Brain pericyte (primary cell): ENCODE results near the gene NLRP6.
"Not testable (repeated sequence)": the region's sequence is repeated elsewhere in the genome, so short reads cannot be mapped to it uniquely, and the experiment has no call there.

Experiments
- DNase-seq: peaks from one replicate; pipeline ENCODE4 v3.0.0-alpha.2; 2012; ENCODE audit warnings: low read depth, low spot score

The NLRP6 gene

DNA sequence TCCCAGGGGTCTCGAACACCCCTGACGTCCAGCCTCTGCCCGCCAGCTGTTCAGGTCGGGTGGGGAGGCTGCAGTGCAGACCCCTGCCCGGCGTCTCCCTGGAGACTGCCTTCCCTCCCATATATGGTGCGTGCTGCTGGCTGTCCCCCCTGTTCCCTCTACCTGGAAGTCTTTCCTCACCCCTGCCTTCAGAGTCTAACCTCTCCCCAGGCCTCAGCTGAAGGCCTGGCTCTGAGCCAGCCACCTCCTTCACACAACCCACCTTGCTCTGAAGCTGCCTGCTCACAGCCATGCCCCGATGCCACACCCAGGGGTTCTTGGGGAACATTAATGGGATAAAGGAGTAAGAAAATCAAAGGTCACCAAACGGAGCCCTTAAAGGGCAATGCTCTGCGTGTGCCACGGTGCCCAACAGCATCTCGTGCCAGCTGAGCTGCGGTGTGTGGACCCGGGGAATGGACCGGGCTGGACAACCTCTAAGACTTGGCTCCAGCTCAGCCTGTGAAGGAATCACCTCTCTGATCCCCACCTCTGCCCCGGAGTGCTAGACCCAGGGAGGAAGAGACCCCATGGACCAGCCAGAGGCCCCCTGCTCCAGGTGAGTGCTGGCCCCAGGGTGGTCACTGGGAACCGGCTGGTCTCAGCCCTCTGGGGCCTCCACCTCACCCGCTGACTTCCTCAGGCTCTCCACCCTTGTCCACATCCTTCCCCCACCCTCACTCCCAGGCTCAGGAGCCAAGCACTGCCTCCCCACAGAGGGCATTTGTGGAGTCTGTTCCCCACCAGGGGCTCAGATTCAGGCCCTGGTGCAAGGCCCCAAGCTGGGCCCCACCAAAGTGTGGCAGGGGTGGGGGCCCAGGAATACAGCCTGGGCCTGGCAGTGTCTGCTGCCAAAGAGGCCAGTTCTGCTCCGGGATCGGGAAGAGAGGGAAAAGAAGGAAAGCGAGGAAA lies at the start of gene NLRP6:
TSS of gene NLRP6 (plus strand) at position 407 of the 951 bp plus-strand sequence. CDS start at position 570, 163 bp downstream.
- DNase-seq, result no peak

DNA sequence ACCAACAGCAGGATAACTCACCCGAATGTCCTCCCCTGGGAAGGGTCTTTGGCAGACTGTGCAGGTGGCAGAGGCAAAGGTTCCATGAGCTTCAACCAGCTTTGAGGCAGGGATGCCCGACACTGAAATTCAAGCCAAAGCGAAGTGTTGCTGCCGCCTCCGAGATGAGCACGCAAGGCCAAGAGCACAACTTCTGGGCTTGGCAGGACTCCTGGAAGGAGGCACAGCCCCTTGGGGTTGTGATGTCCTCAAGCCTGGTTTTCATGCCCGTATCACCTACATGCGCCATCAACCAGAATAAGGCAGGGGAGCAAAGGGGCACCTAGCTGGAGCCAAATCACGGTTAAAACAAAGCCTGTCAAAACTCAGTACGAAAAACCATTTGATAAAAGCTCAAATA lies 47.8 kb upstream of the NLRP6 start:
- DNase-seq, result no peak

- no peak for DNase-seq
Measured at GRCh38 chr11:232783-233565, 45.2 kb upstream of the NLRP6 start.

- no peak for DNase-seq
Measured at GRCh38 chr11:235180-235579, 43.0 kb upstream of the NLRP6 start.

DNA sequence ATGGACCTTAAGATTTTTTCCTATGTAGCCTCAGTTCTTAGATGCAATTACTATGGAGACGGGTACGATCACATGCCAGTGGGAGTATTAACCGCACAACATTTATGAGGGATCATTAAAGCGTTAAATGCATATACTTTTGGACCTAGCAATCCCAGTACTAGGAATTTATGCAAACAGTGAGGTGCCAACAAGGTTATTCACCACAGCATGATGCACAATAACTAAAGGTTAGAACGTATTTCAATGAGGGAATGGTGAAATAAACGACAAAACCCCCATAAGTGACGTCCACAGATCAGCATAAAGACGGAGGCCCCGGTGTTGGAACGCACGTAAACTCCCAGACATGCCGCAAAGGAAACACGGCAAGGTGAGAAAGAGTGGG lies 42.6 kb upstream of the NLRP6 start:
- DNase-seq, result no peak

DNA sequence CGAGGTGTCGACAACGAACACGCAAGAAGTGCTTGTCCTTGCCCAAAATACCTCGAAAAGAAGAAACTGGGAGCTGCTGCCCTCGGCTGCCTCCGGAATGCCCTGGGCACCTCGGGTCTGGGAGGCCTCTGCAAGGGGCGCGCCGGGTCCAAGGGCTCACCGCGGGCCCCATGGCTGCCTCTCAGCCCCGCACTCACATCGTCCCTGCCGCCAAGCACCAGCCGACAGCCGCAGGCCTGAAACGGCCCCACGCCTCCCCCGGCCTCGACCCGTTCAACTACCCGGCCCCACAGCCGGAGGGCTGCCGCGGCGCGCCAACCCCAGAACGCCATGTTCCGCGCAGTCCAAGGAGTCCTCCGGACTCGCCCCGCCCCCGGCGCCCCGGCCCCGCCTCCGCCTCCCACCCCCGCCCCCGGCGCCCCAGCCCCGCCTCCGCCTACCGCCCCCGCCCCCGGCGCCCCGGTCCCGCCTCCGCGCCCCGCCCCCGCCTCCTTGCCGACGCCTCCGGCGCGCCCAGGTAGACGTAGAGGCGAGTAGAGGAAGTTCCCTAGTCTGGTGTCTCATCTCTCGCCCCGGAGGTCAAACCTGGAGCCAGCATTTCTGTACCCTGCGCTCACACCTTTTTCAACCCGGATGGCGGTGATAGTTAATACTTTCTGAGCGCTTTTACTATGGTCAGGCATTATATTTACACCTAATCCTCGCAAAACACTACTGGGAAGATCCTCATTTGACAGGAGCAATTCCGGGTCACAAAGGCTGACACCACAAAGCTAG lies 42.0 kb upstream of the NLRP6 start, which contains the start of gene SIRT3:
TSS of gene SIRT3 (minus strand) at position 346 of the 777 bp plus-strand sequence. CDS start at position 332, 14 bp downstream.
- DNase-seq, result no peak

- DNase-seq, result peak; percentile 64
Measured at GRCh38 chr11:236774-237767, 41.1 kb upstream of the NLRP6 start, which contains the start of gene PSMD13. Gene PSMD13, plus strand, starts transcription at chr11:236976. Its CDS starts 74 bp downstream, at chr11:237050.

DNA sequence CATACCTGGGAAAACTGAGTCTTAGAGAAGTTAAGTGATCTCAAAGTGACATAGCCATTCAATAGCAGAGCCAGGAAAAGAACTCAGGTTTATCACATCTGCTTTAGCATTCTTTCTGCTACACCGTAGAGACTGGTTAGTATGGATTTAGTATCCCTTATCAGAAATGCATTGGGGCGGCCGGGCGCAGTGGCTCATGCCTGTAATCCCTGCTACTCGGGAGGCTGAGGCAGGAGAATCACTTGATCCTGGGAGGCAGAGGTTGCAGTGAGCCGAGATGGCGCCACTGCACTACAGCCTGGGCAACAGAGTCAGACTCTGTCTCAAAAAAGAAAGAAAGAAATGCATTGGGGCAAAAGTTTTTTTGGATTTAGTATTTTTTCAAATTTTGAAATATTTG lies 39.9 kb upstream of the NLRP6 start:
- DNase-seq, result not testable (repeated sequence)

GRCh38 chr11:240315-240714 lies 37.9 kb upstream of the NLRP6 start:
- no peak for DNase-seq

DNA sequence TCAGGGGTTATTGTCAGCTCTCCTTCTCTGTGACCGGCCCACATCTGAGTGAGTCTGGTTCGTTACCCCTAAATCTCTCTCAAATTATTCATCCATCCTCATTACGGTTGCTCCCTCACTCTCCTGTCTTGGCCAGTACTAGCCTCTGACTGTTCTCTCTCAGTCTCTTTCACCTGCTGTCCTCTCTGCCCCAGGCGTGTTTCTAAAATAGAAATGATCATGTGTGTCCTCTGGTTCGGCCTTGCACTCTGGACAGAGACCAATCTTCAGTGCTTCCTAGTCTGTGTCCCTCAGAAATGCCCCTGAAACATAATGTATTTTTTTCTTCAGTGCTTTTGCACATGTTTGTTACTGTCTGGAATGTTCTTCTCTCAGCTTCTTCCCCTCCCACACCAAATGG lies 36.6 kb upstream of the NLRP6 start:
- no peak for DNase-seq

- no peak for DNase-seq
Measured at GRCh38 chr11:244376-244775, 33.8 kb upstream of the NLRP6 start.

DNA sequence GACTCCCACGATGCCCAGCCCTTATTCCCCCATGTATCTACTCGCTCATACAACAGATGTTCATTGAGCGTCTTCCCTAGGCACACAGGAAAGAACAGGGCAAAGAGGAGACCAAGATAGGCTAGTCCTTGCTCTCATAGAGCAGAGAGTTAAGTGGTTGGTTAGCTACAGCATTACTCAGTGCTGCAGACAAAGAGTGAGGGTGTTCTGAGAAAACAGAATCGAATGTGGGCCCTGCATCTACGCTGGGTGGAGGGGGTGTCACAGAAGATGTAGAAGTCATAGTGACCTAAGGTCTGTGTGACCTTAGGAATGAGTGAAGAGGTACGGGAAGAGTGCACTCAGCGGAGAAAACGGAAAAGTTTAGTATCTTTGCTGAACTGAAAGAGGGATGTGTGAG lies 29.1 kb upstream of the NLRP6 start:
- DNase-seq, result no peak

- DNase-seq, result no peak
Measured at GRCh38 chr11:250274-250673, 27.9 kb upstream of the NLRP6 start.

- DNase-seq, result no peak
Measured at GRCh38 chr11:250740-251299, 27.4 kb upstream of the NLRP6 start.

GRCh38 chr11:251550-251949 lies 26.7 kb upstream of the NLRP6 start:
- no peak for DNase-seq

GRCh38 chr11:252666-253065 lies 25.5 kb upstream of the NLRP6 start:
- no peak for DNase-seq

DNA sequence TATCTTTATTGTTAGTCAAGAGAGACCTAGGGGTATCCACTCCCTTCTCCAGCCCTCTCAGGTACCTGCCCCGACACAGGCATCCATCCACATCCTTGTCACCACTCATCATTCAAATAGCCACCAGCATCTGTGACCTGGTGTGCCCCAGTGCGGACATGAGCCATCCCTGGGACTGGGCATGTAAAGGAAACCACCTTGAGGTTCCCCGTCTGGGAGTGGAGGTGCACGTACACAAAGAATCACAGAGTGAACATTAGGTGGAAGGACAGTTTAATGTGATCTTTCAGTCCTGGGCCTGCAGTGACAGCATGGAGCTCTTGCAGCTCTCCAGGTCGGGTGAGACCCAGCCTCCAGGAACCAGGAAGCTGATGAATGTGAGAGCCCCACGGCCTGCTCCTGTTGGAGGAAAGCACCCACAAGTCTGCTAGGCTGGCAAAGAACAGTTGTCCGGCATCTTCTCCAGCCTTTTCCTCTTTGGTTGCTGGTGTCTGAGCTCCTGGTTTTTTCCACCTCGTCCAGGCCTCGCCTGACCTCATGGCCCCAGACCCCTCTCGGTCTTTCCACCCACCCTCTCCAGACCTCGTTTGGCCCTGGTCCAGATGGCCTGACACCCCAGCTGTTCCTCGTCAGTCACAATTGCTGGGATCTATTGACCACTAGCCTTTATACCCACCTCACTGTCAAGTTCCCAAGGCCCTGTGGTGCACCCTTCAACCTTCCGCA lies 24.9 kb upstream of the NLRP6 start:
- DNase-seq, result no peak

GRCh38 chr11:253886-254270 lies 24.3 kb upstream of the NLRP6 start:
- DNase-seq, result no peak

- DNase-seq, result no peak
Measured at GRCh38 chr11:255176-255575, 23.0 kb upstream of the NLRP6 start.
